ENCODE results near the gene KCNH2.

KCNH2 gene

GRCh38 chr7:150994141-150994837, 16.2 kb upstream of the KCNH2 start:
- DNase-seq (ENCODE audit: low read depth) = no peak

GRCh38 chr7:150993511-150993910, 15.4 kb upstream of the KCNH2 start:
- TF ChIP-seq CTCF (IDR thresholded peaks at IDR 0.05; ENCODE audit: insufficient read depth, low read depth, low read length, missing control alignments) = no peak
- no peak for DNase-seq (ENCODE audit: low read depth)
- no peak overlapping the region for H3K4me3 ChIP-seq (ENCODE audit: low read depth, low read length)

More at GRCh38 chr7:150994141-150994837, 16.2 kb upstream of the KCNH2 start:
- TF ChIP-seq CTCF (IDR thresholded peaks at IDR 0.05; ENCODE audit: insufficient read depth, low read depth, low read length, missing control alignments) = no peak
- H3K4me3 ChIP-seq (ENCODE audit: low read depth, low read length) = no peak overlapping the region

GRCh38 chr7:150992833-150993302, 14.7 kb upstream of the KCNH2 start:
- no peak overlapping the region for H3K4me3 ChIP-seq (ENCODE audit: low read depth, low read length)
- TF ChIP-seq CTCF (IDR thresholded peaks at IDR 0.05; ENCODE audit: insufficient read depth, low read depth, low read length, missing control alignments) = no peak
- DNase-seq (ENCODE audit: low read depth) = peak; percentile 29

GRCh38 chr7:150992051-150992640, 14.0 kb upstream of the KCNH2 start:
- TF ChIP-seq CTCF (IDR thresholded peaks at IDR 0.05; ENCODE audit: insufficient read depth, low read depth, low read length, missing control alignments) = no peak
- DNase-seq (ENCODE audit: low read depth) = no peak
- H3K4me3 ChIP-seq (ENCODE audit: low read depth, low read length) = no peak overlapping the region

GRCh38 chr7:150990416-150991186, 12.5 kb upstream of the KCNH2 start, which contains the start of gene NOS3:
Gene NOS3, plus strand, starts transcription at chr7:150991017. Its CDS starts 2,787 bp downstream, at chr7:150993804.
- TF ChIP-seq CTCF (IDR thresholded peaks at IDR 0.05; ENCODE audit: insufficient read depth, low read depth, low read length, missing control alignments) = no peak
- no peak for DNase-seq (ENCODE audit: low read depth)
- no peak within 1 kb of the TSS for H3K4me3 ChIP-seq (ENCODE audit: low read depth, low read length)

- no peak for TF ChIP-seq CTCF (IDR thresholded peaks at IDR 0.05; ENCODE audit: insufficient read depth, low read depth, low read length, missing control alignments)
- no peak for DNase-seq (ENCODE audit: low read depth)
- H3K4me3 ChIP-seq (ENCODE audit: low read depth, low read length) = no peak overlapping the region
Observed at GRCh38 chr7:150989456-150989855, 11.3 kb upstream of the KCNH2 start.

Data from GM12865 (cell line).